Hematopoietic multipotent progenitor cell treated with erythropoietin and hydrocortisone succinate and interleukin-3 and kit ligand, for 6 days (in vitro differentiated cells): ENCODE data around the gene NPNT.
"Not testable (repeated sequence)": the region's sequence is repeated elsewhere in the genome, so short reads cannot be mapped to it uniquely, and the experiment has no call there.

Source experiments
- DNase-seq: peaks from one replicate; pipeline ENCODE4 v3.0.0-alpha.2; 2015

NPNT gene, protein sequence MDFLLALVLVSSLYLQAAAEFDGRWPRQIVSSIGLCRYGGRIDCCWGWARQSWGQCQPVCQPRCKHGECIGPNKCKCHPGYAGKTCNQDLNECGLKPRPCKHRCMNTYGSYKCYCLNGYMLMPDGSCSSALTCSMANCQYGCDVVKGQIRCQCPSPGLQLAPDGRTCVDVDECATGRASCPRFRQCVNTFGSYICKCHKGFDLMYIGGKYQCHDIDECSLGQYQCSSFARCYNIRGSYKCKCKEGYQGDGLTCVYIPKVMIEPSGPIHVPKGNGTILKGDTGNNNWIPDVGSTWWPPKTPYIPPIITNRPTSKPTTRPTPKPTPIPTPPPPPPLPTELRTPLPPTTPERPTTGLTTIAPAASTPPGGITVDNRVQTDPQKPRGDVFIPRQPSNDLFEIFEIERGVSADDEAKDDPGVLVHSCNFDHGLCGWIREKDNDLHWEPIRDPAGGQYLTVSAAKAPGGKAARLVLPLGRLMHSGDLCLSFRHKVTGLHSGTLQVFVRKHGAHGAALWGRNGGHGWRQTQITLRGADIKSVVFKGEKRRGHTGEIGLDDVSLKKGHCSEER

DNA sequence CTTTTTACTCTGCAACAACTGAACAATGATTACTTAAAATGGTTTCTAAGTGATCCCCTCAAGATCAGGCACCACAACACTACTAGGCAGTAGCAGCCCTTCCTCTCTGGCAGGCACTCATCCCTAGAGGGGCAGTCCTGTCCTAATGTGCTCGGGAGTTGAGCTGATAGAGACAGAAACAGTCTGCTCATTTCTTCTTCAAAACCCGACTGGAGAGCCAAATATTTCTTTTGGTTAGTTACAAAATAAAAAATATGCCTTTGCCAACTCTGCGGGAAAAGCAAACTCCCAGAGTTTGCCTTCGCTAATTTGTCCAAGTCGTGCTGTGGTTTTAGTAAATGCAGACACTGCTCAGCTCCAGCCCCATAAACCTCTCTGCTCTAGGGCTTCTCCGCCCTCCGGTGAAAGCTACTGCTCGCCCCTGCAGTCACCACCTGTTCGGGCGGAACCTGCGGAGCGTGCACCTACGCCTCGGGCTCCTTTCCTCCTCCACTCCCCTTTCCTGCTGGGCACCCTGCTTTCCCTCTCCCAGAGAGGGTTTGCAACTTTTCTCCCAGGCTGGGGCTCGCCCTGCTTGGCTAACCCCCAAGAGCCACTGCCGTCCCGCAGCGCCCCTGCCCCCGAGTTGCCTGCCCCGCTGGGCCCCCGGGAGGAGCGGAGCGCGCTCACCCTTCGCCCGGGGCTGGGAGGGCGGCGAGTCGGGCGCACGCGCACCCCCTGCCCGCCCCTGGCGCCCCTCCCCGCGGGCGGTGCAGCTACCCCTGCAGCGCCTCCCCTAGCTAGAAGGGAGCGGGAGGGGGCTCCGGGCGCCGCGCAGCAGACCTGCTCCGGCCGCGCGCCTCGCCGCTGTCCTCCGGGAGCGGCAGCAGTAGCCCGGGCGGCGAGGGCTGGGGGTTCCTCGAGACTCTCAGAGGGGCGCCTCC lies at the start of gene NPNT:
Gene NPNT (plus strand): TSS at position 812 of the 923 bp plus-strand sequence. CDS start 182 bp downstream, outside the sequence.
- DNase-seq: no peak

DNA sequence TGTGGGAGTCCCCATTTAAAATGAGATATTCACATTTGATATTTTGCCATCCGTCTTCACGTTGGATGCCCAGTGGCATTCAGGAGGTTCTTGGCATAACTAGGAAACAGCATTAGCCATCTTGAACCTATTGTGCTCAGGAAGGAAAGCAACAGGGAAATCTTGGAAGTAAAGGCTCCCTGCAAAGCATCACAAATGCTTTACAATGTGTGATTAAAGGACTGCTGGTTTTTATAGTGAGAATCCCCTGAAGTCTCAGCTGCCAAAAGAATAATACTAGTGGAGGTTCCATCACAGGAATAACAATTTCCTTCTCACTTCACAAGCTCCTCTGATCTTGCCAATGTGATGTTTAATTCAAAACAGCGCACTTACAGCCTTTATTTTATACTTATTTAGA lies 49.7 kb upstream of the NPNT start:
- DNase-seq: no peak

DNA sequence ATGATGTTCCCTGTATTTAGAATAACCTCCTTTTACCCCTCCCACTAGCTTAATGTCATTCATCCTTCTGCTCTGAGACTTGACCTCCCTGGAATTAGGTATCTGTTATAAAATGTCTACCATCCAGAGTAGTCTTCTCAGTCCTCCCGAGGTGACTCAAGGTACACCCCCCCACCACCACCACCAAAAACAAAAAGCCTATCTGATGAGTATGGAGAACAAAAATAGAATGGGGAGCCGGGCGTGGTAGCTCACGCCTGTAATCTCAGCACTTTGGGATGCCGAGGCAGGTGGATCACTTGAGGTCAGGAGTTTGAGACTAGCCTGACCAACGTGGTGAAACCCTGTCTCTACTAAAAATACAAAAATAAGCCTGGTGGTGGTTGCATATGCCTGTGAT lies 46.9 kb upstream of the NPNT start:
- not testable (repeated sequence) for DNase-seq

DNA sequence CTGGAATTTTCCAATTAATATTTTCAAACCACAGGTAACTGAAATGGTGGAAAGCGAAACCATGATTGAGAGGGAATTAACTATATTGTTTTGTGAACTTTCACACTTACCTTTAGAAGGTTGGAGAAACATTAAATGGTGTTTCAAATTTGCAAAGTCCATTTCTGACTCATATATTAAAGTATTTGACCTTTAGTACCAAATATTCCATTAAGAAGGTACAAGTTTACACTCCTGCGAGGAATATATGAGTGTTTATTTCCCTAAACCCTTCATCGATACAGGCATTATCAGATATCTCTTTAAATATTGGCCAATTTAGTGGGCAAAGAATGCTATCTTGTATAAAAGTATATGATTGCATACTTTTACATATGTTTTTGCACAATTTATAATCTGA lies 44.1 kb upstream of the NPNT start:
- no peak for DNase-seq

- DNase-seq: not testable (repeated sequence)
These were observed 43.0 kb upstream of the NPNT start for GRCh38 chr4:105852230-105852629.

DNA sequence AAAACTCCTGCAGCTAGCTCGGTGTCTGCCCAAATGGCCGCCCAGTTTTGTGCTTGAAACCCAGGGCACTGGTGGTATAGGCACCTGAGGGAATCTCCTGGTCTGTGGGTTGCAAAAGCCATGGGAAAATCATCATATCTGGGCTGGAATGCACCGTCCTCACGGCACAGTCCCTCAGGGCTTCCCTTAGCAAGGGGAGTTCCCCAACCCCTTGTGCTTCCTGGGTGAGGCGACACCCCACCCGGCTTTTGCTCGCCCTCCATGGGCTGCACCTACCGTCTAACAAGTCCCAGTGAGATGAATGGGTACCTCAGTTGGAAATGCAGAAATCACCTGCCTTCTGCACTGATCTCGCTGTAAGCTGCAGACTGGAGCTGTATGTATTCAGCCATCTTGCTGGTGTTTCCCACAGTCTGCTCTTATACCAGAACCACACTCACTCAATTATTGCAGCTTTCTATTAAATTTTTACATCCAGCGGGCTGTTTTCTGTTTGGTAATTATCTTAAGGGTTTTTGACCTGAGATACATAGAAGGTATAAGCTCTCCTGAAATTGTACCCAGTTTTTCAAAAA lies 36.7 kb upstream of the NPNT start:
- no peak for DNase-seq

- DNase-seq: no peak
These were observed 36.0 kb upstream of the NPNT start for GRCh38 chr4:105859233-105859632.

DNA sequence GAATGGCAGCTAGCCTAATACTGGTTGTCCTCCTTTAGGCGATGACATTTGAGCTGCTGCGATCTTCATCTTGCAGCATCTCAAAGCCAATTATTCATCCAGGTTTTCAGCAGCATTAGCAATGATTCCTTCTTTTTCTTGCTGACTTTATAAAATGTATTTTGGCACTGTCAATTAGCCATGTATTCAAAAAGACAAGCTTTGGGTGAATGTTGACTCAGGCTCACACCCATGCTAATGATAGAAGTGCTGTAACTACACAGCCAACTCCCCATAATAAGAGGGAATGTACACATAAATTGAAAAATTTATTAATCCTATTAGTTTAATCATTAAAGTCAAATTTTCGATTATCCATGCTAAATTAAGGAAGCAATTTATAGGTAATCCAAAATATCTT lies 24.3 kb upstream of the NPNT start:
- no peak for DNase-seq

- DNase-seq: no peak
These were observed 23.3 kb upstream of the NPNT start for GRCh38 chr4:105871997-105872396.

DNA sequence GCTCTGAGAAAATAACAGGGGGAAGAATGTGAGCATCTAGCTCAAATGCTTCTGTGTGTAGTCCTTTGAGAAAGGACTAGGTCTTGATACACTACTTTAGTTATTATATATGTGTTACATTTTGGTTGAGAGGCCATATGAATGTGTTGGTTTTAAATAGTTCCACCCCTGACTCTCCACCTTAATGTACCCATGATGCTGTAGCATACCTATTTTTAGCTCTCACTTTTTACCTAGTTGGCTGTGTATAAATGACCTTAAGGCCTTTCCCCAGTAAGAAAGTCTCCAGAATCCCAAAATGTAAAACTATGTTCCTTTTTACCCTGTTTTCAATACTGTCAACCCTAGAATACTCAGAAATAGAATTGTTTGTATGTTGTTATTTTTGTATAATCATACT lies 20.0 kb upstream of the NPNT start:
- no peak for DNase-seq

DNA sequence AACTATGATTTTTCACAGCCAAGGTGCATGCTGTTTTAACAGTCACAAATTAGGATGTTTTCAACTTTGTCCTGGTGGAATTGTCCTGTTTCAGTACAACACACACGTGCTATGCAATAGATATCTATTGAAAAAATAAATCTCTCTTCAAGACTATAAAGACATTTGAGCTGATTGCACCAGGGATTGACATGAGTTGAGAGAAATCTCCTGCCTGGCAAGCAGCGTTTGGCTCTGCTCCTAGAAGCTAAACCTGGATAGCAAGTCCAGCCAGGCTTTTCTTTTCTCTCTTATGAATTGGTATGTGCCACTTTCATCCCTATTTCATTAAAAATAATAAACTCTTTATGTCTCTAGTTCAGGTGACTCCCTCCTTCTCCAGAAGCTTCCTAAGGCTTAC lies 16.6 kb upstream of the NPNT start:
- no peak for DNase-seq

- no peak for DNase-seq
These were observed 7.8 kb upstream of the NPNT start for GRCh38 chr4:105887508-105887907.

DNA sequence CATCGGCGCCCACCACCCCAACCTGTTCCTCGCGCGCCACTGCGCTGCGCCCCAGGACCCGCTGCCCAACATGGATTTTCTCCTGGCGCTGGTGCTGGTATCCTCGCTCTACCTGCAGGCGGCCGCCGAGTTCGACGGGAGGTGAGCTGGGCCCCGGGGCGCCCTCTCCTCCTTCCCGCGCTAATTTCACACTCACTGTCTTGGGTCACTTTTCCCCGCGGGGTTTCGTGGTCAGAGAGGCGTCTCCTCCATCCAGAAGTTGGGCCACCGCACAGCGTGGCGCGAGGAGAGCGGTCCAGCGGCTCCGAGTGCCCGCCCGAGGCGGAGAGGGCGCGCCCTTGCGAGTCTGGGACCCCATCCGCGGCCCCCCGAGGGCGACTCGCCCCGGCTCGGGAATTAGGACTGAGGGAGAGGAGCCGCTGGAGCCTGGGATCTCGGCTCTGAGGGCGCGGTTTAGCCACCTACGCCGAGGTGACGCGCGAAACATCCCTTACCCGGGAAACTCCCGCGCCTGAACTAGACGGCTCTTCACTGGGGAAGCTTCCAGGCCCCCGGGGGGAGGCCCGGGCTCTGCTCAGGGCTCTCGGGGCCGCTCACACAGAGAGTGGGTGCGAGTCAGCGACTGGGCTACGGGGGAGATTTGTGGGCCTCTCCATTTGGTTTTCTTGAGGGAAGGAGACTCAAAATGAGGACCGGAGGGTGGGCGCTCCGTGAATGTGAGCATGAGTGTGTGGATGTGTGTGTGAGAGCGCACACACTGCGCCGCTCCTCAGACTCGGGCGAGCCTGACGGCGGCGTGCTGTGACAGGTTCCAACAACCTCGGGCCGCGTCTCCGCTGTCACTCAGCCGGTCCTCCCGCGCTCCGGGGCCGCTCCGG lies 551 bp downstream of the NPNT start:
- no peak for DNase-seq

DNA sequence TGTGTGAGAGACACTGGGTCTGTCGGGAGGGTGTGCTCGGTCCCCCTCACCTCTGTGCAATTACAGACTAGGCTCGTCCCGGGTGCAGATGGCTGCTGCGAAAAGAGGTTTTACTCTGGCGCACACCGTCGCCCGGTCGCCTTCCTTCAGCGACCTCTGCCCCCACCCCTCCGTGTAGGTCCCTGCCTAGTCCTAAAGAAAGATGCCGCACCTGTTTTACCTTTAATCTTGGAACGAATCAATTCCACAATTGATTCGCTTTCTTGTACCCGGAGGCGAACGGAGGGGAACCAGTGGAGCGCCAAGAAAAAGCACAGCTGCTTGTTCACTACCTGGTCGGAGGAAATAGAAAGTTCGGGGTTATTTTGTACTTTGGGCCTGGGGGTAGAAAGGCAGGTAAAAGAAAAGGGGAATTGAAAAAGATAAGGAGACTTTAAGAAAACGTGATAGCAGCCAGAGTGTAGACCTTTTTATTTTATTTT lies 1.2 kb downstream of the NPNT start:
- no peak for DNase-seq

GRCh38 chr4:105896984-105897775 lies 1.9 kb downstream of the NPNT start:
- no peak for DNase-seq

- no peak for DNase-seq
These were observed 5.3 kb downstream of the NPNT start for GRCh38 chr4:105900541-105900940.

DNA sequence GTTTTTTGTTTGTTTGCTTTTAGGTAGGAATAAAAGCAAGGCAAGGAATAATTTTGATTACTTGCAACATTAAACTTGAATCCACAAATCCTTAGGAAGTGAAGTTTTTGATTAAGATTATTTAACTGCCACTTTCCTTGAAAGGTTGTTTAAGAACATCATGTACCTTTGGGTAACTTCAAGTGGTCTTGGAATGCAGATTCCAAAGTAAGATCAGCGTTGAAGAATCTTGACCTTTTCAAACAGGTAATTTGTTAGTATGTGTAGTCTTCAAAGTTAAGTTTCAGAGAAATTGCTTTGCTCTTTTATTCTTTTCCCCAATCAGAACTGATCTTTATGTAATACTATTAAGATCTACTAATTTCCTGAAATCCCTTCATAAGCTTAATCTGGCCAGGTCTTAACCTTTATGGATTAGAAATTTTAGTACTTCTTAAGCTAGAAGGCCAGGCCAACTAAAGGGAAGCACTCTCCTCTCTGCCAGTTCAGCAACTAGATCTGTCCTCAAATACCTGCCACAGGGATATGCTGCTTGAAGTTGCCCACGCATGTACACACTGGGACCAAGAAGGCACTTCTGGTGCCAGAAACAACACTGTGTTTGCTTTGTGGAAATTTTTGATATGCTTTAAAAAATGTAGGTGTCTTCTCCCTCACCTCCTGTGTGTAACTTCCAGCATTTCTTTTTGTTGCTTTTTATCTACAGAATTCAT lies 7.4 kb downstream of the NPNT start:
- no peak for DNase-seq

GRCh38 chr4:105909787-105910281 lies 14.6 kb downstream of the NPNT start:
- no peak for DNase-seq

DNA sequence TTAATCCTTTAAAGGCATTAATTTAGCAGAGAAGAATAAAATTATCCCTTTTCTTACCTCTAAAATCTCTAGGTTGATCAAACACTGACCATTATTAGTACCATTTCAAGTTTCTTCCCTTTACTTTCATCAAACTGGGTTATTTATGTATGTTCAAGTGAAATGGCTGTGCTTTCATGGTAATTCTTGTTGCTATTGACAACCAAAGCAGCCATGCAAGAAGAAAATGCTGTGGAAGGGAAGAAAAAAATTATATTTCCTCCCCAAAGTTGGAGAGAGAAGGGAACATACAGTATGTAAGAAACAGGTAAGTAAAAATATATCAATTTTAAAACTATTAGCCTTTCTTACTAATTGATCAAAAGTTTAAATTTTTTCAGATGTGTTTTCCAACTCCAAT lies 16.2 kb downstream of the NPNT start:
- DNase-seq: no peak

GRCh38 chr4:105912633-105913032 lies 17.4 kb downstream of the NPNT start:
- DNase-seq: no peak
